DND-41 (cell line): Measurements from ENCODE around the gene MYO18B.
"Not testable (repeated sequence)": the region's sequence is repeated elsewhere in the genome, so short reads cannot be mapped to it uniquely, and the experiment has no call there.

Experiments used
- ATAC-seq: fragments of 200-7000 bp; cut with Tn5 transposase; 3 replicates; pipeline ENCODE4 v1.9.1; 2021; ENCODE audit warnings: low read depth; ENCODE audit not compliant: insufficient read depth
- DNase-seq: peaks from one replicate; pipeline ENCODE4 v3.0.0-alpha.2; 2020
- H2AFZ ChIP-seq: 2 replicates; pipeline ENCODE4 v1.6.0; 2012; ENCODE audit warnings: low read depth, low read length
- H3K27ac ChIP-seq: 2 replicates; pipeline ENCODE4 v1.5.1; 2012; ENCODE audit warnings: low read length, inconsistent platforms
- H3K27me3 ChIP-seq: fragments of 200-600 bp; sonication (generic); 2 replicates; pipeline ENCODE4 v1.6.0; 2012; ENCODE audit warnings: low read length, mild to moderate bottlenecking, inconsistent platforms; ENCODE audit not compliant: insufficient read depth, poor library complexity
- H3K36me3 ChIP-seq: 2 replicates; pipeline ENCODE4 v1.5.1; 2012; ENCODE audit warnings: low read length, inconsistent platforms; ENCODE audit not compliant: insufficient read depth
- H3K4me1 ChIP-seq: 2 replicates; pipeline ENCODE4 v1.5.1; 2012; ENCODE audit warnings: mild to moderate bottlenecking, low read length; ENCODE audit not compliant: insufficient read depth
- H3K4me2 ChIP-seq: 2 replicates; pipeline ENCODE4 v1.6.0; 2012; ENCODE audit warnings: mild to moderate bottlenecking, moderate library complexity, low read length, inconsistent platforms; ENCODE audit not compliant: insufficient read depth
- H3K4me3 ChIP-seq, 2 experiments: fragments of 200-600 bp in 1 of 2; shearing (Covaris generic) in 1 of 2; 2 replicates each; pipeline ENCODE4 v1.5.1; 2012 to 2016; ENCODE audit warnings: inconsistent platforms in 2 of 2, low read length in 2 of 2, mild to moderate bottlenecking in 2 of 2, low read depth in 1 of 2, moderate library complexity in 1 of 2
- H3K79me2 ChIP-seq: 2 replicates; pipeline ENCODE4 v1.6.0; 2012; ENCODE audit warnings: low read length, inconsistent platforms; ENCODE audit not compliant: insufficient read depth
- H3K9ac ChIP-seq: 2 replicates; pipeline ENCODE4 v1.6.0; 2012; ENCODE audit warnings: low read depth, mild to moderate bottlenecking, inconsistent platforms, low read length, moderate library complexity
- H3K9me3 ChIP-seq: 2 replicates; pipeline ENCODE4 v1.5.1; 2012; ENCODE audit warnings: low read length, moderate library complexity, mild to moderate bottlenecking, inconsistent platforms; ENCODE audit not compliant: insufficient read depth, severe bottlenecking
- H4K20me1 ChIP-seq: 2 replicates; pipeline ENCODE4 v1.6.0; 2012; ENCODE audit warnings: low read length; ENCODE audit not compliant: insufficient read depth
- EZH2 ChIP-seq: IDR thresholded peaks from 3 replicates; pipeline ENCODE4 v1.6.1; 2012; ENCODE audit warnings: borderline replicate concordance, low read depth, mild to moderate bottlenecking, moderate library complexity, low read length, inconsistent platforms; ENCODE audit not compliant: severe bottlenecking
- TF ChIP-seq, protein P1 (sequence below): IDR thresholded peaks from 2 replicates; pipeline ENCODE4 v1.5.1; 2012; ENCODE audit warnings: borderline replicate concordance, low read length, moderate library complexity, mild to moderate bottlenecking; ENCODE audit not compliant: poor library complexity, severe bottlenecking; ENCODE audit errors: extremely low read depth

Gene MYO18B

GRCh38 chr22:25972397-25972796 is 230.4 kb downstream of the MYO18B start:
- no peaks in the 10 kb centered on the region for H3K79me2 ChIP-seq
- H3K4me3 ChIP-seq, result no peak overlapping the region
- TF ChIP-seq EZH2, result no peak
- TF ChIP-seq, protein P1, sequence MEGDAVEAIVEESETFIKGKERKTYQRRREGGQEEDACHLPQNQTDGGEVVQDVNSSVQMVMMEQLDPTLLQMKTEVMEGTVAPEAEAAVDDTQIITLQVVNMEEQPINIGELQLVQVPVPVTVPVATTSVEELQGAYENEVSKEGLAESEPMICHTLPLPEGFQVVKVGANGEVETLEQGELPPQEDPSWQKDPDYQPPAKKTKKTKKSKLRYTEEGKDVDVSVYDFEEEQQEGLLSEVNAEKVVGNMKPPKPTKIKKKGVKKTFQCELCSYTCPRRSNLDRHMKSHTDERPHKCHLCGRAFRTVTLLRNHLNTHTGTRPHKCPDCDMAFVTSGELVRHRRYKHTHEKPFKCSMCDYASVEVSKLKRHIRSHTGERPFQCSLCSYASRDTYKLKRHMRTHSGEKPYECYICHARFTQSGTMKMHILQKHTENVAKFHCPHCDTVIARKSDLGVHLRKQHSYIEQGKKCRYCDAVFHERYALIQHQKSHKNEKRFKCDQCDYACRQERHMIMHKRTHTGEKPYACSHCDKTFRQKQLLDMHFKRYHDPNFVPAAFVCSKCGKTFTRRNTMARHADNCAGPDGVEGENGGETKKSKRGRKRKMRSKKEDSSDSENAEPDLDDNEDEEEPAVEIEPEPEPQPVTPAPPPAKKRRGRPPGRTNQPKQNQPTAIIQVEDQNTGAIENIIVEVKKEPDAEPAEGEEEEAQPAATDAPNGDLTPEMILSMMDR, result no peak
- H3K9me3 ChIP-seq, result no peaks in the 10 kb centered on the region
- H3K9ac ChIP-seq, result no peak overlapping the region
- H3K36me3 ChIP-seq, result no peaks in the 10 kb centered on the region
- no peak for DNase-seq
- H3K4me2 ChIP-seq, result no peak overlapping the region
- H3K27me3 ChIP-seq, result no peaks in the 10 kb centered on the region
- no peak for ATAC-seq
- H4K20me1 ChIP-seq, result no peaks in the 10 kb centered on the region
- H3K4me1 ChIP-seq, result no peaks in the 10 kb centered on the region
- no peak overlapping the region for H3K27ac ChIP-seq
- no peak overlapping the region for H2AFZ ChIP-seq

DNA sequence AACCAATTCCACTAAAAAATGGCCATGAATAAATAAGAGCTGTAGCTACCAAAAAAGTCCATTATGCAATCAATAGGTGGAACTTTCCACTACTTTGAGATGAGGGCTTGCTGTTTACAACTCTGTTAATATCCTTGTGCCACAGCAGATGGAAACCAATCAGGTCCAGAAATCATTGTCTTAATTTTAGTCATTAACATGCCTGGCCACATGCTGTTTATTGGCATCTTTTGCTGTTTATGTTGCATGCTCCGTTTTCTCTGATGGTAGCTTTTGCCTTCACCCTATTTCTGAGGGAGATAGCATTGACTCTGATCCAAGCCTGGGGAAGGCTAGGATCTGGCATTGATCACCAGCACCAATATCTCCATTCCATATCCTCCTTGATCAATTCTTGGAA is 234.4 kb downstream of the MYO18B start:
- Histone ChIP-seq H3K9me3 (no peaks in the 10 kb centered on the region), H4K20me1 (no peaks in the 10 kb centered on the region), H3K36me3 (no peaks in the 10 kb centered on the region), H3K27me3 (no peaks in the 10 kb centered on the region), H3K4me1 (no peaks in the 10 kb centered on the region), H2AFZ (no peak overlapping the region), H3K79me2 (no peaks in the 10 kb centered on the region), H3K4me3 (no peak overlapping the region), H3K9ac (no peak overlapping the region), H3K4me2 (no peak overlapping the region), H3K27ac (no peak overlapping the region)
- DNase-seq, result no peak
- TF ChIP-seq EZH2, result no peak
- TF ChIP-seq, protein P1, result no peak
- no peak for ATAC-seq

DNA sequence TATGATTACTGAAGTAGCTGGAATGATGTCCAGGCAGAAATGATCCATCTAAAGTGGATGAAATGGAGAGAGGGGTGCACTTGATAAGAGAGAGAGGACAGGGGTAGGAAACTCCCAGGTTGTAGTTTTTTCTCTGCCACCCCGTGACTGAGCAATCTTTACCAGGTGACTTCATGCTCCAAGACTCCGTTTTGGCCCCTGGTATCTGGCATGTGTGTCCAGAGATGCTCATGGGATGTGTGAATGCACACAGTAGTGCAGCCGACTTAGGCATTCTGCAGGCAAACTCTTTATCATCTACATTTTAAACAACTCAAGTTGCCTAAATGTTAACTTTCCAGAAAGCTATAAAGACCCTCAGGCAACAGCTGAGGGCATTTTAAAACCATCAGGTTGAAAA is 238.0 kb downstream of the MYO18B start:
- no peaks in the 10 kb centered on the region for H3K9me3 ChIP-seq
- DNase-seq (no peak), ATAC-seq (no peak)
- H2AFZ ChIP-seq, result no peak overlapping the region
- no peak overlapping the region for H3K4me2 ChIP-seq
- no peak overlapping the region for H3K4me3 ChIP-seq
- TF ChIP-seq, protein P1, result no peak
- no peak for TF ChIP-seq EZH2
- H3K27ac ChIP-seq, result no peak overlapping the region
- H3K4me1 ChIP-seq, result no peaks in the 10 kb centered on the region
- peaks cover 4% of the 10 kb centered on the region for H3K27me3 ChIP-seq
- no peaks in the 10 kb centered on the region for H4K20me1 ChIP-seq
- no peaks in the 10 kb centered on the region for H3K79me2 ChIP-seq
- no peak overlapping the region for H3K9ac ChIP-seq
- no peaks in the 10 kb centered on the region for H3K36me3 ChIP-seq

DNA sequence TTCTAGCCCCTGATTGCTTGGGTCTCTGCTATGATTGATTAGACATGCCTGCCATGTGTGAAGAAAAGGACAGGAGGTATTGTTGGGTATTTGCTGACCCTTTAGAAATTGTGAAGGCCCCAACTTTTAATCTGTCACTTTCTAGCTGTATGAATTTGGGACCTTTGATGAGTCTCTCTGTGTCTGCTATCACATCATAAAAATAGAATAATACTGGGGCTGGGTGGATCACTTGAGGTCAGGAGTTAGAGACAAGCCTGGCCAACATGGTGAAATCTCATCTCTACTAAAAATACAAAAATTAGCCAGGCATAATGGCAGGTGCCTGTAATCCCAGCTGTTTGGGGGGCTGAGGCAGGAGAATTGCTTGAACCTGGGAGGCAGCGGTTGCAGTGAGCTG is 242.9 kb downstream of the MYO18B start:
- not testable (repeated sequence) for H3K4me1 ChIP-seq, ATAC-seq, H3K4me2 ChIP-seq, H3K36me3 ChIP-seq, H3K79me2 ChIP-seq, DNase-seq, H3K27ac ChIP-seq, H2AFZ ChIP-seq, H3K9me3 ChIP-seq, H3K9ac ChIP-seq, H4K20me1 ChIP-seq, H3K4me3 ChIP-seq, H3K27me3 ChIP-seq
